Astrocyte of the cerebellum (primary cell): ENCODE data around the gene CDKN1C.

ENCODE experiments used
- DNase-seq: peaks from one replicate; pipeline ENCODE4 v3.0.0-alpha.2; 2011; ENCODE audit warnings: low read depth
- H3K4me3 ChIP-seq: 2 replicates; pipeline ENCODE4 v1.5.1; 2011; ENCODE audit warnings: mild to moderate bottlenecking, low read depth, low read length, moderate library complexity
- in situ Hi-C: cut with HindIII; loops from 2 replicates; pipeline ENCODE4 v1.10.0; 2017; ENCODE audit warnings: low sequenced_read_pairs
- TF ChIP-seq, protein P1 (sequence below): IDR thresholded peaks from 2 replicates; pipeline ENCODE4 v1.5.1; 2012; ENCODE audit warnings: low read length, low read depth, moderate library complexity, mild to moderate bottlenecking; ENCODE audit errors: missing control alignments

Gene CDKN1C

DNA sequence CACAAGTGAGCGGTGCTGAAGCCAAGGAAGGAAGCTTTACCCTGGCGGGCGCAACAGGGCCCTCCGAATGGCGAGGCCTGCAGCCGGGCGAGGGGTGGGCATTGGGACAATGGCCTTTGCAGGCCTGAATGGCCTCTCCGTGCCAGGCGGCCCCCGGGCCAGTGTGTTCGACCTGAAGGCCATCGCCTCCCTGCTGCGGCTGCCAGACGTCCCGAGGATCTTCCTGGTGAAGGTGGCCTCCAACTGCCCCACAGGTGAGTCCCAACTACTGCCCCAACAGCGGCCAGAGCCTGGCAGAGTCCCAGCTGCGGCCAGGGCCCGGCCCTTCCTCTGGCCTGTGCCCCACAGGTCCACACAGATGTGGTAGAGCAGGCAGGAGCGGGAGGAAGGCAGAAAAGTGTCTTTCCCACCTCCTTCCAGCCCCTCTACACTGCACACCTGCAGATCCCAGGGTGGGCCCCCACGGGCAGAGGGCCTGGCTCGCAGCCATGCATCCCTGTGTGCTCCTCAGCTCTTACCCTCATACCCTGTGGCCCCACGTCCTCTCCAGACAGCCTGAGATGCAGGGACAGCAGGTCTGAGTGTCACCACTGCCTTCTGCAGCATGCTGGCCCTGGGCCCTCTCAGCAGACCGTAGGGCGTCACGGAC lies 32.4 kb upstream of the CDKN1C start:
- in situ Hi-C loops, result no loop called here
- DNase-seq, result no peak
- TF ChIP-seq, protein P1, sequence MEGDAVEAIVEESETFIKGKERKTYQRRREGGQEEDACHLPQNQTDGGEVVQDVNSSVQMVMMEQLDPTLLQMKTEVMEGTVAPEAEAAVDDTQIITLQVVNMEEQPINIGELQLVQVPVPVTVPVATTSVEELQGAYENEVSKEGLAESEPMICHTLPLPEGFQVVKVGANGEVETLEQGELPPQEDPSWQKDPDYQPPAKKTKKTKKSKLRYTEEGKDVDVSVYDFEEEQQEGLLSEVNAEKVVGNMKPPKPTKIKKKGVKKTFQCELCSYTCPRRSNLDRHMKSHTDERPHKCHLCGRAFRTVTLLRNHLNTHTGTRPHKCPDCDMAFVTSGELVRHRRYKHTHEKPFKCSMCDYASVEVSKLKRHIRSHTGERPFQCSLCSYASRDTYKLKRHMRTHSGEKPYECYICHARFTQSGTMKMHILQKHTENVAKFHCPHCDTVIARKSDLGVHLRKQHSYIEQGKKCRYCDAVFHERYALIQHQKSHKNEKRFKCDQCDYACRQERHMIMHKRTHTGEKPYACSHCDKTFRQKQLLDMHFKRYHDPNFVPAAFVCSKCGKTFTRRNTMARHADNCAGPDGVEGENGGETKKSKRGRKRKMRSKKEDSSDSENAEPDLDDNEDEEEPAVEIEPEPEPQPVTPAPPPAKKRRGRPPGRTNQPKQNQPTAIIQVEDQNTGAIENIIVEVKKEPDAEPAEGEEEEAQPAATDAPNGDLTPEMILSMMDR, result no peak
- H3K4me3 ChIP-seq, result no peak overlapping the region

DNA sequence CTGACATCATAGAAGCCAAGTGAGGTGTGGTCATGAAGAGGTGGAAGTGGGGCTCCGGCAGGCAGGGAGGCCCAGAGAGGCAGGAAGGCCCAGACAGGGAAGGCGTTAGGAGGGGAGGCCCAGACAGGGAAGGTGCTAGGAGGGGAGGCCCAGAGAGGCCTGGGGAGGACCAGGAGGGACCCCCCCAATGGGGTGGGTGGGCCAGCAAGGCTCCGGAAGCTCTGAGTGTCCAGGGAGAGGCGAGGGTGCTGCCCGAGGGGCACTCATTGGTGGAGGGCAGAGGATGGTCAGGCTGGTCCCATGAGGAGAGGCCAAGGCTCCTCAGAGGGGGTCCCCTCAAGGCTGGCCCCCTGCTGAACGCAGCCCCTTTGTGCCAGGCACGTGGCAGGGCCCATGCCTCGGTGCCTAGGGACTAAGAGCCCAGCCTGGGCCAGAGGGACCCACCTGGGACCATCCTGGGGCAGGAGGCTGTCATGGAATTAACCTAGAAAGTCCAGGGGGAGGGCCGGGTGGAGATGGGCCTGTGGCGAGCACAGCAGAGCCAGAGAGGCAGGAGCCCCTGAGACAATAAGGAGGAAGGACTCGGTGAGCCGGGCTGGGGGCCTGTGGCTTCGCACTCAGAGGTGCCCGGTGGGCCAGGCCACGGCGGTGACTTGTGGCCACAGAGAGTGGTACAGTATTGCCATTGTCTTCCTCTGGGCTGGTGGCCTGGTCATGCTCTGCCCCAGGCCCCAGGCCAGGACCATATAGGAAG lies 31.5 kb upstream of the CDKN1C start:
- H3K4me3 ChIP-seq, result no peak overlapping the region
- in situ Hi-C loops, result no loop called here
- no peak for DNase-seq
- TF ChIP-seq, protein P1, result no peak

DNA sequence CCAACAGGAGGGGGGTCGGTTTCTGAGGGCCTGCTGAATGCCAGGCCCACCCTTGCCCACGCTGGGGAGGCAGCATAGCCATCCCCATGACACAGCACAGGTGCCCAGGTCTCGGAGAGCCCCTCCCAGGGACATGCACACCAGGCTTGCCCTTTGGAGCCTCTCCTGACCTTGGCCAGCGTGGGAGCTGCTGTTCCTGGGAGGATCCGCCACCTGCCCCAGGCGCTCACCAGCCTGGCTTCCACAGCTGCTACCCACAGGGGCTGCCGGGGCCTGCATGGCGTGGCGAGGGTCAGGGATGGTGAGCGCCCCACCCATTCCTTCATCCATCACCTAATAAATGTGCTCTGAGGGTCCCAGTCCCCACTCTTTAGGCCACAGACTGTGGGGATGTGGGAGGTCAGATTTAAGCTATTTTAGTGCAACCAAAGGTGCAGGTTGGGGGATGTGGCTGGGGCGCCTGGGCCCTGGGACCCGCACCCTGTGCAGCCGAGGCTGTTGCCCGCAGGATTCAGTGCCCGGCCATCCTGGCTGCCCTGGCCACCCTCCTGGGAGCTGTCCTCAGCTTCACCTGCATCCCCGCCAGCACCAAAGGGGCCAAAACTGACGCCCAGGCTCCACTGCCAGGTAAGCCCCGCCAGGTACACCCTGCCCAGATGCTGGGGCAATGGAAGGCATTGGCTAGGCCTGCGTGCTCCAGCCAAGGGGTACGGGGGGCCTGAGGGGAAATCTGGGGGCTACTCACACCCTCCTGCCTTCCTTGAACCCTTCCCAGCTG lies 30.7 kb upstream of the CDKN1C start:
- in situ Hi-C loops, result no loop called here
- DNase-seq, result no peak
- TF ChIP-seq, protein P1, result no peak
- H3K4me3 ChIP-seq, result no peak overlapping the region

DNA sequence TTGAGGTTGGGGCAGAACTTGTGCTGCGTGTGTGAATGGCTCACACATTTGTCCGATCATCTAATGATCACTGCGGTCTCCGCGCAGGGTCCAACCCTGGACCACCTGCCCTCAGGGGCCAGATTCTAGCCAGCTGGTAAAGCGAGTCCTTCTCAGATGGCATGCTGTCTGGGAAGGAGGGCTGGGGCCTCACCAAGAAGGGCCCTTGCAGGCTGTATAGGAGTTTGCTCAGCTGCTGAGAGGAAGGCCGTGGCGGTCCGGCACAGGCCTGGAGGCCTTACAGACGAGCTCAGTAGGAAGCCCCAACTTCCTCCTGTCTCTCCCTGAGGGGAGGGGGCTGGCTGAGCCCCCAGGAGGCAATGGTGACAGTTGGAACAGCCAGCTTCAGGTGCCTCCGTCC lies 29.9 kb upstream of the CDKN1C start:
- DNase-seq, result no peak
- TF ChIP-seq, protein P1, result no peak
- H3K4me3 ChIP-seq, result no peak overlapping the region
- in situ Hi-C loops, result no loop called here

DNA sequence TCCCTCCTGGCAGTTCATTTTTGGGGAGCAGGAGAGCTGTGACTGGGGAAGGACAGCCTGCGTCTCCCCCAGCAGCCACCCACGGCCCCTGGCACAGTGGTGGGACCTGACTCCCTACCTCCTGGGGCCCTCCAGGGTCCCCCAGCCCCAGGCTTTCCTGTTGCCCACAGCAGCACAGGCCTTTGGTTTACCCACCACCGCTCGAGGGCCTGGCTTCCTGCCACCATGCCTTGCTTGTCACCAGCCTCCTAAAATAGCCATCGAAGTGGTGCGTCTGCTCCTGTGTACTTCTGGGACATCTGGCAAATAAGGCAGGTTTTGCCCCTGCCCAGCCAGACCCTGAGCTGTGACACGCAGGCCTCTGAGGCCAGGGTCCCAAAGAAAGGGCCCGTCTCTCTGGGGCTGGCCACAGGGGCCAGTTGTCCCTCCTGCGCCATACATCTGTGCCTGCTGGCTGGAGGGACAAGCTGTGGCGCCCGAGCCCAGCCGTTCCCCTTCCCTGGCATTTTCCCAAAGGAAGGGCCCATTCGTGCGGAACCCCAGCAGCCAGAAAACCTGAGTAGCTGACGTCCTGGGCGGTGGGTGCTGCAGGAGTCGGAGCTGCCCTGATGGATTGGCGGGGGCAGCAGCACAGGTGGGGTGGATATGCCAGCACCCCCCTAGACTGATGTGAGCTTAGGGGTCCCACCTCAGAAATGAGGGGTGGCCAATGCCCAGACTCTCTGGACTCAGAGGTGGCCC lies 29.1 kb upstream of the CDKN1C start:
- no peak overlapping the region for H3K4me3 ChIP-seq
- in situ Hi-C loops, result no loop called here
- no peak for DNase-seq
- TF ChIP-seq, protein P1, result no peak

DNA sequence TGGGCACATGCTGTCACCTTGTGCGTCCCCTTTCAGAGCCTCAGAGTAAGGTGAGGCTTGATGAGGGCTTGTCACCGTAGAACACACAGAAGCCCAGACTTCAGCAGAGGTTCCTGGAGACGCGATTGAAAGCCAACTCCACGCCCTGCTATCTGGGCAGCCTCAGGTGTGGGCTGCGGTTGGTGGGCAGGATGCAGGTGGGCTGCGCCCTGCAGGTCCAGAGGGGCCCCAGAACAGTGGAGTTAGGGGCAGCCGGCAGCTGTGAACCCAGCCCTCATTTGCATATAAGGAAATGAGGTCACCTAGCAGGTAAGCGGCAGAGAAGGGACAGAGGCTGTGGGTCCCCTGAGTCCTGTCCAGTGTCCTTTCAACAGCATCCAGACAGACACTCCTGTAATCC lies 28.2 kb upstream of the CDKN1C start:
- no peak for DNase-seq
- no peak overlapping the region for H3K4me3 ChIP-seq
- in situ Hi-C loops, result no loop called here
- TF ChIP-seq, protein P1, result no peak
